ENCODE results near the gene RHOT1. TPM values are rescaled to one million over a fixed set of nuclear protein-coding genes. Genes with fewer than 3 reads are reported as not detected.

Gene RHOT1
- total and polyA plus RNA-seq, 9 donors, result 32.8 to 51.7 (median 39.1) TPM

GRCh38 chr17:32185875-32186274, 43.6 kb downstream of the RHOT1 start:
- intact Hi-C loops (cut with DNase I), result no loop called here
- TF ChIP-seq EP300 (IDR thresholded peaks at IDR 0.05), result no peak
- TF ChIP-seq POLR2A (IDR thresholded peaks at IDR 0.05), result no peak
- TF ChIP-seq CTCF (IDR thresholded peaks at IDR 0.05), result no peak
- DNase-seq, result no peak
- H3K27me3 ChIP-seq, result no peaks in the 10 kb centered on the region
- 96 to 99% (median 98%) methylated on average over 2 of the region's 2 CpGs for WGBS, 3 donors
- no peaks in the 10 kb centered on the region for H3K36me3 ChIP-seq
- no peaks in the 10 kb centered on the region for H3K9me3 ChIP-seq
- H3K27ac ChIP-seq, result no peak overlapping the region
- H3K4me3 ChIP-seq, result no peak overlapping the region
- no peaks in the 10 kb centered on the region for H3K4me1 ChIP-seq (ENCODE audit: insufficient read depth)

- Histone ChIP-seq H3K36me3 (no peaks in the 10 kb centered on the region), H3K27ac (no peak overlapping the region), H3K4me1 (ENCODE audit: insufficient read depth) (no peaks in the 10 kb centered on the region)
Measured at GRCh38 chr17:32187271-32187670, 45.0 kb downstream of the RHOT1 start.

GRCh38 chr17:32189343-32189742, 47.0 kb downstream of the RHOT1 start:
- Histone ChIP-seq H3K4me3 (no peak overlapping the region), H3K36me3 (no peaks in the 10 kb centered on the region), H3K27me3 (no peaks in the 10 kb centered on the region), H3K27ac (no peak overlapping the region), H3K4me1 (ENCODE audit: insufficient read depth) (no peaks in the 10 kb centered on the region), H3K9me3 (no peaks in the 10 kb centered on the region)
- 92 to 95% (median 94%) methylated on average over 2 of the region's 2 CpGs for WGBS, 3 donors
- no peak for TF ChIP-seq EP300 (IDR thresholded peaks at IDR 0.05)
- TF ChIP-seq CTCF (IDR thresholded peaks at IDR 0.05), result no peak
- no peak for TF ChIP-seq POLR2A (IDR thresholded peaks at IDR 0.05)
- intact Hi-C loops (cut with DNase I), result no loop called here
- no peak for DNase-seq

More at GRCh38 chr17:32187271-32187670, 45.0 kb downstream of the RHOT1 start:
- no peak for DNase-seq
- intact Hi-C loops (cut with DNase I), result no loop called here
- Histone ChIP-seq H3K4me3 (no peak overlapping the region), H3K9me3 (no peaks in the 10 kb centered on the region), H3K27me3 (no peaks in the 10 kb centered on the region)
- WGBS, 3 donors, result 90 to 96% (median 96%) methylated on average over 3 of the region's 3 CpGs
- no peak for TF ChIP-seq EP300 (IDR thresholded peaks at IDR 0.05)
- no peak for TF ChIP-seq POLR2A (IDR thresholded peaks at IDR 0.05)
- TF ChIP-seq CTCF (IDR thresholded peaks at IDR 0.05), result no peak

- Histone ChIP-seq H3K36me3 (no peaks in the 10 kb centered on the region), H3K4me1 (ENCODE audit: insufficient read depth) (no peaks in the 10 kb centered on the region), H3K4me3 (no peak overlapping the region), H3K9me3 (no peaks in the 10 kb centered on the region), H3K27me3 (no peaks in the 10 kb centered on the region), H3K27ac (no peak overlapping the region)
- no peak for DNase-seq
- TF ChIP-seq POLR2A (IDR thresholded peaks at IDR 0.05) (no peak), CTCF (IDR thresholded peaks at IDR 0.05) (no peak), EP300 (IDR thresholded peaks at IDR 0.05) (no peak)
- intact Hi-C loops (cut with DNase I), result no loop called here
Measured at GRCh38 chr17:32191306-32191705, 49.0 kb downstream of the RHOT1 start.

GRCh38 chr17:32192379-32192778, 50.1 kb downstream of the RHOT1 start:
- Histone ChIP-seq H3K36me3 (no peaks in the 10 kb centered on the region), H3K27ac (no peak overlapping the region), H3K4me3 (no peak overlapping the region), H3K9me3 (no peaks in the 10 kb centered on the region), H3K4me1 (ENCODE audit: insufficient read depth) (no peaks in the 10 kb centered on the region), H3K27me3 (no peaks in the 10 kb centered on the region)
- 91 to 96% (median 96%) methylated on average over 6 of the region's 6 CpGs for WGBS, 3 donors
- intact Hi-C loops (cut with DNase I), result no loop called here
- DNase-seq, result no peak
- TF ChIP-seq CTCF (IDR thresholded peaks at IDR 0.05), result no peak

All from ovary (tissue), 9 donors.